Testis (tissue), 3 donors: Measurements from ENCODE around the gene PTH2R. TPM values are rescaled to one million over a fixed set of nuclear protein-coding genes. Genes with fewer than 3 reads are reported as not detected.
A peak's percentile ranks its signal among the peaks of the same experiment; 100 is the strongest.

ENCODE experiments used
- DNase-seq: peaks from one replicate; pipeline ENCODE4 v3.0.0-alpha.2; 2019
- H3K27ac ChIP-seq, 2 donors: fragments of 200-600 bp; sonication (generic); one replicate each; pipeline ENCODE4 v1.5.1; 2019
- H3K27me3 ChIP-seq: fragments of 200-600 bp; sonication (generic); one replicate; pipeline ENCODE4 v1.5.1; 2019
- H3K36me3 ChIP-seq: fragments of 200-600 bp; sonication (generic); one replicate; pipeline ENCODE4 v1.5.1; 2017; ENCODE audit warnings: low read depth; ENCODE audit errors: missing control alignments
- H3K4me1 ChIP-seq: fragments of 200-600 bp; sonication (generic); one replicate; pipeline ENCODE4 v1.5.1; 2019
- H3K4me3 ChIP-seq, 2 donors: fragments of 200-600 bp; sonication (generic); one replicate each; pipeline ENCODE4 v1.5.1; 2017 to 2019
- H3K9me3 ChIP-seq: fragments of 200-600 bp; sonication (generic); one replicate; pipeline ENCODE4 v1.5.1; 2017
- CTCF ChIP-seq, 3 experiments: fragments of 450-650 bp in 2 of 3; fragments of 200-600 bp in 1 of 3; sonication (generic) in 1 of 3; IDR thresholded peaks; one replicate each; pipeline ENCODE4 v1.5.1; 2016 to 2019; ENCODE audit warnings: antibody characterized with exemption in 3 of 3, mild to moderate bottlenecking in 2 of 3, moderate library complexity in 1 of 3
- POLR2A ChIP-seq: fragments of 450-650 bp; IDR thresholded peaks from one replicate; pipeline ENCODE4 v1.6.1; 2017; ENCODE audit warnings: antibody characterized with exemption, mild to moderate bottlenecking, moderate library complexity
- WGBS, 2 donors: methylation state at CpG; one replicate each; pipeline ENCODE4 v1.1.5; 2018; 5-methylcytosine and 5-hydroxymethylcytosine counted together
- intact Hi-C: fragments of 100-400 bp; cut with DNase I; formaldehyde crosslinking; loops from one replicate; pipeline ENCODE4 v1.15.1; 2023; ENCODE audit warnings: low total_unique reads
- polyA plus RNA-seq: library from polyadenylated mRNA; stranded (reverse); fragments of 350-450 nt; fragmentation: Illumina TruSeq; extraction: RNeasy Lipid Tissue Mini Kit (QIAGEN cat#74804); gene quantifications from one replicate; pipeline ENCODE4 v1.2.3, GENCODE V29; 2014; ENCODE audit warnings: low read depth, low replicate concordance; ENCODE audit not compliant: insufficient read depth
- total RNA-seq, 2 donors: library from RNA; depleted of rRNA; stranded (reverse); fragments of >200 nt; gene quantifications; one replicate each; pipeline ENCODE4 v1.2.3, GENCODE V29; 2016

PTH2R gene
- total and polyA plus RNA-seq, 3 donors from 2014 or later = 1.3 to 1.9 (median 1.5) TPM

GRCh38 chr2:208360259-208361076 lies 46.1 kb upstream of the PTH2R start:
- WGBS, 2 donors = 60 to 72% methylated on average over 10 to 38 of the region's 48 CpGs
- TF ChIP-seq POLR2A (no peak), CTCF (IDR thresholded peaks at IDR 0.05) (no peak)
- intact Hi-C loops = no loop called here

GRCh38 chr2:208361077-208361441 lies 45.5 kb upstream of the PTH2R start:
- Histone ChIP-seq H3K36me3 (no peaks in the 10 kb centered on the region), H3K27me3 (no peaks in the 10 kb centered on the region), H3K4me1 (no peaks in the 10 kb centered on the region), H3K27ac (no peak overlapping the region), H3K9me3 (no peaks in the 10 kb centered on the region), H3K4me3 (peak overlapping the region in 1 of 2 donors; percentile 37)
- no peak for DNase-seq
- WGBS, 2 donors = 43 to 75% methylated on average over 7 to 9 of the region's 9 CpGs
- no peak for TF ChIP-seq POLR2A
- TF ChIP-seq CTCF (IDR thresholded peaks at IDR 0.05) = no peak
- intact Hi-C loops = no loop called here

More at GRCh38 chr2:208360259-208361076, 46.1 kb upstream of the PTH2R start:
- Histone ChIP-seq H3K4me3 (peak overlapping the region; percentile 36 to 37), H3K4me1 (no peaks in the 10 kb centered on the region), H3K27me3 (no peaks in the 10 kb centered on the region), H3K9me3 (no peaks in the 10 kb centered on the region), H3K36me3 (no peaks in the 10 kb centered on the region), H3K27ac (no peak overlapping the region)
- DNase-seq = peak; percentile 14

- no peak for TF ChIP-seq CTCF (IDR thresholded peaks at IDR 0.05)
- TF ChIP-seq POLR2A = no peak
- H3K9me3 ChIP-seq = no peaks in the 10 kb centered on the region
- intact Hi-C loops = no loop called here
- H3K4me3 ChIP-seq = no peak overlapping the region
- 82 to 84% methylated on average over 2 of the region's 2 CpGs for WGBS, 2 donors
- no peak overlapping the region for H3K27ac ChIP-seq
- no peaks in the 10 kb centered on the region for H3K4me1 ChIP-seq
- no peak for DNase-seq
- H3K27me3 ChIP-seq = no peaks in the 10 kb centered on the region
- no peaks in the 10 kb centered on the region for H3K36me3 ChIP-seq
Observed at GRCh38 chr2:208363485-208363884, 43.1 kb upstream of the PTH2R start.

- intact Hi-C loops = no loop called here
- H3K4me1 ChIP-seq = no peaks in the 10 kb centered on the region
- H3K27me3 ChIP-seq = no peaks in the 10 kb centered on the region
- no peak overlapping the region for H3K27ac ChIP-seq
- no peaks in the 10 kb centered on the region for H3K9me3 ChIP-seq
- no peak overlapping the region for H3K4me3 ChIP-seq
- 90 to 94% methylated on average over 4 of the region's 4 CpGs for WGBS, 2 donors
- TF ChIP-seq POLR2A (no peak), CTCF (IDR thresholded peaks at IDR 0.05) (no peak)
- DNase-seq = no peak
- H3K36me3 ChIP-seq = no peaks in the 10 kb centered on the region
Observed at GRCh38 chr2:208366215-208367127, 40.1 kb upstream of the PTH2R start.
